ENCODE data around the gene SYT15.
A peak's percentile ranks its signal among the peaks of the same experiment; 100 is the strongest.
"Not testable (repeated sequence)": the region's sequence is repeated elsewhere in the genome, so short reads cannot be mapped to it uniquely, and the experiment has no call there.

The SYT15 gene

GRCh38 chr10:46579378-46579777 lies 450 bp downstream of the SYT15 start:
- H3K27me3 ChIP-seq (ENCODE audit: insufficient read depth, low read length); H3K36me3 ChIP-seq (ENCODE audit: insufficient read depth, low read length); H3K9me3 ChIP-seq (ENCODE audit: low read length); H3K4me3 ChIP-seq (ENCODE audit: low read length); H3K4me1 ChIP-seq (ENCODE audit: insufficient read depth, low read length); H2AFZ ChIP-seq (ENCODE audit: low read depth, low read length): not testable (repeated sequence)

- not testable (repeated sequence) for H3K4me1 ChIP-seq (ENCODE audit: insufficient read depth, low read length); H2AFZ ChIP-seq (ENCODE audit: low read depth, low read length); H3K9me3 ChIP-seq (ENCODE audit: low read length); H3K4me3 ChIP-seq (ENCODE audit: low read length); H3K36me3 ChIP-seq (ENCODE audit: insufficient read depth, low read length); H3K27me3 ChIP-seq (ENCODE audit: insufficient read depth, low read length)
These were observed 3.1 kb downstream of the SYT15 start for GRCh38 chr10:46581997-46582396.

GRCh38 chr10:46582568-46582967 lies 3.6 kb downstream of the SYT15 start:
- not testable (repeated sequence) for H3K4me1 ChIP-seq (ENCODE audit: insufficient read depth, low read length); H3K36me3 ChIP-seq (ENCODE audit: insufficient read depth, low read length); H3K4me3 ChIP-seq (ENCODE audit: low read length); H3K27me3 ChIP-seq (ENCODE audit: insufficient read depth, low read length); H2AFZ ChIP-seq (ENCODE audit: low read depth, low read length); H3K9me3 ChIP-seq (ENCODE audit: low read length)

GRCh38 chr10:46584196-46584595 lies 5.3 kb downstream of the SYT15 start:
- not testable (repeated sequence) for H3K4me3 ChIP-seq (ENCODE audit: low read length); H3K4me1 ChIP-seq (ENCODE audit: insufficient read depth, low read length); H3K9me3 ChIP-seq (ENCODE audit: low read length); H2AFZ ChIP-seq (ENCODE audit: low read depth, low read length); H3K27me3 ChIP-seq (ENCODE audit: insufficient read depth, low read length); H3K36me3 ChIP-seq (ENCODE audit: insufficient read depth, low read length)

GRCh38 chr10:46585246-46585645 lies 6.3 kb downstream of the SYT15 start:
- H2AFZ ChIP-seq (ENCODE audit: low read depth, low read length); H3K9me3 ChIP-seq (ENCODE audit: low read length); H3K36me3 ChIP-seq (ENCODE audit: insufficient read depth, low read length); H3K27me3 ChIP-seq (ENCODE audit: insufficient read depth, low read length); H3K4me1 ChIP-seq (ENCODE audit: insufficient read depth, low read length); H3K4me3 ChIP-seq (ENCODE audit: low read length): not testable (repeated sequence)

- not testable (repeated sequence) for H3K4me1 ChIP-seq (ENCODE audit: insufficient read depth, low read length); H2AFZ ChIP-seq (ENCODE audit: low read depth, low read length); H3K4me3 ChIP-seq (ENCODE audit: low read length); H3K27me3 ChIP-seq (ENCODE audit: insufficient read depth, low read length); H3K9me3 ChIP-seq (ENCODE audit: low read length); H3K36me3 ChIP-seq (ENCODE audit: insufficient read depth, low read length)
These were observed 8.6 kb downstream of the SYT15 start for GRCh38 chr10:46587546-46587945.

- H3K27me3 ChIP-seq (ENCODE audit: insufficient read depth, low read length); H2AFZ ChIP-seq (ENCODE audit: low read depth, low read length); H3K4me1 ChIP-seq (ENCODE audit: insufficient read depth, low read length); H3K36me3 ChIP-seq (ENCODE audit: insufficient read depth, low read length); H3K9me3 ChIP-seq (ENCODE audit: low read length); H3K4me3 ChIP-seq (ENCODE audit: low read length): not testable (repeated sequence)
These were observed 9.3 kb downstream of the SYT15 start for GRCh38 chr10:46588221-46588620.

GRCh38 chr10:46589589-46589988 lies 10.7 kb downstream of the SYT15 start:
- not testable (repeated sequence) for H3K9me3 ChIP-seq (ENCODE audit: low read length); H3K4me3 ChIP-seq (ENCODE audit: low read length); H3K27me3 ChIP-seq (ENCODE audit: insufficient read depth, low read length); H3K4me1 ChIP-seq (ENCODE audit: insufficient read depth, low read length); H3K36me3 ChIP-seq (ENCODE audit: insufficient read depth, low read length); H2AFZ ChIP-seq (ENCODE audit: low read depth, low read length)

GRCh38 chr10:46591053-46591452 lies 12.1 kb downstream of the SYT15 start:
- not testable (repeated sequence) for H3K36me3 ChIP-seq (ENCODE audit: insufficient read depth, low read length); H3K27me3 ChIP-seq (ENCODE audit: insufficient read depth, low read length); H3K4me1 ChIP-seq (ENCODE audit: insufficient read depth, low read length); H2AFZ ChIP-seq (ENCODE audit: low read depth, low read length); H3K4me3 ChIP-seq (ENCODE audit: low read length); H3K9me3 ChIP-seq (ENCODE audit: low read length)

- H3K9me3 ChIP-seq (ENCODE audit: low read length); H3K4me3 ChIP-seq (ENCODE audit: low read length); H3K36me3 ChIP-seq (ENCODE audit: insufficient read depth, low read length); H2AFZ ChIP-seq (ENCODE audit: low read depth, low read length); H3K27me3 ChIP-seq (ENCODE audit: insufficient read depth, low read length); H3K4me1 ChIP-seq (ENCODE audit: insufficient read depth, low read length): not testable (repeated sequence)
These were observed 14.4 kb downstream of the SYT15 start for GRCh38 chr10:46593307-46593706.

- not testable (repeated sequence) for H3K4me3 ChIP-seq (ENCODE audit: low read length); H3K36me3 ChIP-seq (ENCODE audit: insufficient read depth, low read length); H2AFZ ChIP-seq (ENCODE audit: low read depth, low read length); H3K27me3 ChIP-seq (ENCODE audit: insufficient read depth, low read length); H3K9me3 ChIP-seq (ENCODE audit: low read length); H3K4me1 ChIP-seq (ENCODE audit: insufficient read depth, low read length)
These were observed 15.6 kb downstream of the SYT15 start for GRCh38 chr10:46594453-46595063.

- not testable (repeated sequence) for H3K9me3 ChIP-seq (ENCODE audit: low read length); H3K27me3 ChIP-seq (ENCODE audit: insufficient read depth, low read length); H3K4me1 ChIP-seq (ENCODE audit: insufficient read depth, low read length); H2AFZ ChIP-seq (ENCODE audit: low read depth, low read length); H3K4me3 ChIP-seq (ENCODE audit: low read length); H3K36me3 ChIP-seq (ENCODE audit: insufficient read depth, low read length)
These were observed 17.6 kb downstream of the SYT15 start for GRCh38 chr10:46596570-46596969.

- not testable (repeated sequence) for H3K36me3 ChIP-seq (ENCODE audit: insufficient read depth, low read length); H3K27me3 ChIP-seq (ENCODE audit: insufficient read depth, low read length); H3K9me3 ChIP-seq (ENCODE audit: low read length); H2AFZ ChIP-seq (ENCODE audit: low read depth, low read length); H3K4me1 ChIP-seq (ENCODE audit: insufficient read depth, low read length)
- H3K4me3 ChIP-seq (ENCODE audit: low read length): peak overlapping the region; percentile 42
These were observed 18.8 kb downstream of the SYT15 start for GRCh38 chr10:46597616-46598246.

GRCh38 chr10:46600516-46600915 lies 21.6 kb downstream of the SYT15 start:
- not testable (repeated sequence) for H3K27me3 ChIP-seq (ENCODE audit: insufficient read depth, low read length); H3K4me3 ChIP-seq (ENCODE audit: low read length); H3K36me3 ChIP-seq (ENCODE audit: insufficient read depth, low read length); H2AFZ ChIP-seq (ENCODE audit: low read depth, low read length); H3K9me3 ChIP-seq (ENCODE audit: low read length); H3K4me1 ChIP-seq (ENCODE audit: insufficient read depth, low read length)

Measured in neuron (in vitro differentiated cells).